MM.1S (cell line): ENCODE data around the gene CTBP1.

Source experiments
- DNase-seq: peaks from one replicate; pipeline ENCODE4 v3.0.0-alpha.2; 2015
- H2AFZ ChIP-seq: fragments of 300-600 bp; sonication (generic); 2 replicates; pipeline ENCODE4 v1.6.0; 2016; ENCODE audit warnings: antibody characterized with exemption, low read length
- H3F3A ChIP-seq: fragments of 300-600 bp; sonication (generic); 2 replicates; pipeline ENCODE4 v1.6.1; 2016; ENCODE audit warnings: mild to moderate bottlenecking, antibody characterized with exemption, low read length, moderate library complexity, mixed read lengths; ENCODE audit not compliant: insufficient read depth
- H3K27ac ChIP-seq: fragments of 300-600 bp; sonication (generic); 2 replicates; pipeline ENCODE4 v1.5.1; 2016; ENCODE audit warnings: mild to moderate bottlenecking, low read length
- H3K27me3 ChIP-seq: fragments of 300-600 bp; sonication (generic); replicated peaks from 2 replicates; pipeline ENCODE4 v1.6.0; 2016; ENCODE audit warnings: low read length; ENCODE audit not compliant: insufficient read depth
- H3K36me3 ChIP-seq: fragments of 300-600 bp; sonication (generic); replicated peaks from 2 replicates; pipeline ENCODE4 v1.6.1; 2016; ENCODE audit warnings: mild to moderate bottlenecking, low read length, mixed read lengths; ENCODE audit not compliant: insufficient read depth
- H3K4me1 ChIP-seq: fragments of 300-600 bp; sonication (generic); 2 replicates; pipeline ENCODE4 v1.6.1; 2016; ENCODE audit warnings: low read length, mixed read lengths
- H3K4me2 ChIP-seq: fragments of 300-600 bp; sonication (generic); 2 replicates; pipeline ENCODE4 v1.6.0; 2016; ENCODE audit warnings: low read depth, low read length
- H3K4me3 ChIP-seq: fragments of 300-600 bp; sonication (generic); 2 replicates; pipeline ENCODE4 v1.5.1; 2016; ENCODE audit warnings: low read length, mixed read lengths
- H3K79me2 ChIP-seq: fragments of 300-600 bp; sonication (generic); 2 replicates; pipeline ENCODE4 v1.6.1; 2016; ENCODE audit warnings: mixed run types, low read length, mixed read lengths
- H3K9ac ChIP-seq: fragments of 300-600 bp; sonication (generic); 2 replicates; pipeline ENCODE4 v1.6.1; 2016; ENCODE audit warnings: low read length, mixed read lengths
- H3K9me2 ChIP-seq: fragments of 300-600 bp; sonication (generic); replicated peaks from 2 replicates; pipeline ENCODE4 v1.6.1; 2016; ENCODE audit warnings: mild to moderate bottlenecking, low read length, mixed read lengths; ENCODE audit not compliant: insufficient read depth
- H3K9me3 ChIP-seq: fragments of 300-600 bp; sonication (generic); replicated peaks from 2 replicates; pipeline ENCODE4 v1.6.1; 2016; ENCODE audit warnings: mild to moderate bottlenecking, low read length, mixed read lengths; ENCODE audit not compliant: insufficient read depth
- H4K20me1 ChIP-seq: fragments of 300-600 bp; sonication (generic); 2 replicates; pipeline ENCODE4 v1.6.1; 2016; ENCODE audit warnings: mild to moderate bottlenecking, low read length, moderate library complexity, mixed read lengths; ENCODE audit not compliant: insufficient read depth
- EZH2 ChIP-seq: fragments of 300-600 bp; sonication (generic); optimal IDR thresholded peaks from 2 replicates; pipeline ENCODE3; 2017; ENCODE audit warnings: low read depth, mild to moderate bottlenecking, antibody characterized with exemption, low read length, mixed read lengths
- EZH2phosphoT487 ChIP-seq: fragments of 300-600 bp; sonication (generic); IDR thresholded peaks from 2 replicates; pipeline ENCODE4 v1.6.1; 2018; ENCODE audit warnings: antibody characterized with exemption, low read length
- TF ChIP-seq, protein P1 (sequence below): fragments of 300-600 bp; sonication (generic); IDR thresholded peaks from 2 replicates; pipeline ENCODE4 v1.5.1; 2016; ENCODE audit warnings: antibody characterized with exemption, low read length, mixed read lengths

The CTBP1 gene

DNA sequence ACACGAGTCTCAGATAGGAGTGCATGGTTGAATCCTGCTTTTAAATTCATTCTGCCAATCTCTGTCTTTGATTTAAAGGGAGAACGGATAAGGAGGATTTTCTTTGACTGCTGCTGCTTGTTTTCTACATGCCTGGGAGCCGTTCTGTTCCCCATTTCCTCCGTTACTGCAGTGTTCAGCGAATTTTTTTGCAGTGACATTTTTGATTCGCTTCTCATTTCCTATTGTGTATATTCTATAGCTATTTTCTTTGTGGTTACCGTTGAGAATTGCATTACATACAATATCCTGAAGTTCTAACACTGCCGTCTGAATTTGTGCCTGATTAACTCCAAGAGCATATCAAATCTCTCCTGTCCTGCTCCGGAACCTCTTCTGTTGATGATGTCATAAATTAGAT is 25.9 kb upstream of the CTBP1 start:
- Histone ChIP-seq H3K4me3 (no peak overlapping the region), H3K4me1 (no peaks in the 10 kb centered on the region), H2AFZ (no peak overlapping the region), H3K4me2 (no peak overlapping the region), H3K27me3 (no peaks in the 10 kb centered on the region), H3K79me2 (no peaks in the 10 kb centered on the region), H4K20me1 (no peaks in the 10 kb centered on the region), H3F3A (no peaks in the 10 kb centered on the region), H3K9me3 (no peaks in the 10 kb centered on the region), H3K9me2 (no peaks in the 10 kb centered on the region), H3K27ac (no peak overlapping the region), H3K9ac (no peak overlapping the region), H3K36me3 (no peaks in the 10 kb centered on the region)
- DNase-seq, result no peak
- TF ChIP-seq, protein P1, sequence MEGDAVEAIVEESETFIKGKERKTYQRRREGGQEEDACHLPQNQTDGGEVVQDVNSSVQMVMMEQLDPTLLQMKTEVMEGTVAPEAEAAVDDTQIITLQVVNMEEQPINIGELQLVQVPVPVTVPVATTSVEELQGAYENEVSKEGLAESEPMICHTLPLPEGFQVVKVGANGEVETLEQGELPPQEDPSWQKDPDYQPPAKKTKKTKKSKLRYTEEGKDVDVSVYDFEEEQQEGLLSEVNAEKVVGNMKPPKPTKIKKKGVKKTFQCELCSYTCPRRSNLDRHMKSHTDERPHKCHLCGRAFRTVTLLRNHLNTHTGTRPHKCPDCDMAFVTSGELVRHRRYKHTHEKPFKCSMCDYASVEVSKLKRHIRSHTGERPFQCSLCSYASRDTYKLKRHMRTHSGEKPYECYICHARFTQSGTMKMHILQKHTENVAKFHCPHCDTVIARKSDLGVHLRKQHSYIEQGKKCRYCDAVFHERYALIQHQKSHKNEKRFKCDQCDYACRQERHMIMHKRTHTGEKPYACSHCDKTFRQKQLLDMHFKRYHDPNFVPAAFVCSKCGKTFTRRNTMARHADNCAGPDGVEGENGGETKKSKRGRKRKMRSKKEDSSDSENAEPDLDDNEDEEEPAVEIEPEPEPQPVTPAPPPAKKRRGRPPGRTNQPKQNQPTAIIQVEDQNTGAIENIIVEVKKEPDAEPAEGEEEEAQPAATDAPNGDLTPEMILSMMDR, result no peak
- no peak for TF ChIP-seq EZH2phosphoT487
- no peak for TF ChIP-seq EZH2

DNA sequence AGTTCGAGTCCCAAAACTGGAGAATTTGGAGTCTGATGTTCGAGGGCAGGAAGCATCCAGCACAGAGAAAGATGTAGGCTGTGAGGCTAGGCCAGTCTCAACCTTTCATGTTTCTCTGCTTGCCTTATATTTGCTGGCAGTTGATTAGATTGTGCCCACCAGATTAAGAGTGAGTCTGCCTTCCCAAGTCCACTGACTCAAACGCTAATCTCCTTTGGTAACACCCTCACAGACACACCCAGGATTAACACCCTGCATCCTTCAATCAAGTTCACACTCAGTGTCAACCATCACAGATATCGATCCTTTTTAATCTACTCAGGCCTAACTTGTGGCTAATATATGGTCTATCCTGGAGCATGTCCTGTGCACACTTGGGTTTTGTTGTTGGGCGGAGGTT is 22.8 kb upstream of the CTBP1 start:
- Histone ChIP-seq H3K27ac (no peak overlapping the region), H3K36me3 (no peaks in the 10 kb centered on the region)

DNA sequence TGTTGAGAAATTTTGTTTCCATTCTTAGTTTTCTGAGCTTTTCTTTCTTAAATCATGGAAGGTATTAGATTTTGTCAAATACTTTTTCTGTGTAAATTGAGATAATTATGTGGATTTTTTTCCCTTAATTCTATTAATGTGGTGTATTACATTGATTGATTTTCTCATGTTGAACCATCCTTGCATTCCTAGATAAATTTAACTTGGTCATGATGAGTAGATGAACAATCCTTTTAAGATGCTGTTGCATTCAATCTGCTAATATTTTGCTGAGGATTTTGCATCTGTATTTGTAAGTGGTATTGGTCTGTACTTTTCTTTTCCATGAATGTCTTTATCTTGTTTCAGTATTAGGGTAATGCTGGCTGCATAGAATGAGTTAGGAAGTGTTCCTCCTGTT is 20.3 kb upstream of the CTBP1 start:
- no peaks in the 10 kb centered on the region for H3K36me3 ChIP-seq
- no peak overlapping the region for H3K27ac ChIP-seq
- H3K4me1 ChIP-seq, result peaks cover 6% of the 10 kb centered on the region; the same call in 1 of the 2 replicates
- H3K4me3 ChIP-seq, result no peak overlapping the region
- H3F3A ChIP-seq, result no peaks in the 10 kb centered on the region
- no peak overlapping the region for H2AFZ ChIP-seq
- no peak overlapping the region for H3K9ac ChIP-seq
- no peak for DNase-seq
- no peaks in the 10 kb centered on the region for H3K9me2 ChIP-seq
- H3K79me2 ChIP-seq, result no peaks in the 10 kb centered on the region
- H4K20me1 ChIP-seq, result no peaks in the 10 kb centered on the region
- no peak overlapping the region for H3K4me2 ChIP-seq
- no peaks in the 10 kb centered on the region for H3K27me3 ChIP-seq
- 0 out of 2 replicates have a peak, but pooled peaks cover 3% of the 10 kb centered on the region for H3K9me3 ChIP-seq
- TF ChIP-seq, protein P1, result no peak
- TF ChIP-seq EZH2phosphoT487, result no peak
- TF ChIP-seq EZH2, result no peak

More for the DNA sequence above, 22.8 kb upstream of the CTBP1 start:
- Histone ChIP-seq H3K4me3 (no peak overlapping the region), H4K20me1 (no peaks in the 10 kb centered on the region), H2AFZ (no peak overlapping the region), H3K4me1 (peaks cover 6% of the 10 kb centered on the region; the same call in 1 of the 2 replicates), H3K9me2 (no peaks in the 10 kb centered on the region), H3K9ac (no peak overlapping the region), H3K79me2 (no peaks in the 10 kb centered on the region), H3K27me3 (no peaks in the 10 kb centered on the region), H3F3A (no peaks in the 10 kb centered on the region), H3K9me3 (0 out of 2 replicates have a peak, but pooled peaks cover 3% of the 10 kb centered on the region), H3K4me2 (no peak overlapping the region)
- no peak for DNase-seq
- TF ChIP-seq EZH2 (no peak), EZH2phosphoT487 (no peak)
- TF ChIP-seq, protein P1, result no peak
